Activated CD8-positive, alpha-beta memory T cell treated with anti-CD3 and anti-CD28 coated beads for 48 hours (primary cell): Measurements from ENCODE around the gene MATCAP1.

Experiments
- DNase-seq, 3 experiments: peaks; one replicate each; pipeline ENCODE4 v3.0.0-alpha.2; 2020; ENCODE audit warnings: low read depth in 2 of 3, low spot score in 2 of 3

Gene MATCAP1

GRCh38 chr16:67191995-67192681 lies 8.4 kb upstream of the MATCAP1 start, which contains the start of gene E2F4:
E2F4 (plus strand) TSS chr16:67192155; CDS start chr16:67192228, 73 bp downstream.
- DNase-seq: peak; percentile 69 to 81 (median 70)

- no peak for DNase-seq
Observed at GRCh38 chr16:67191411-67191994, 7.7 kb upstream of the MATCAP1 start.

- DNase-seq: no peak
Observed at GRCh38 chr16:67190448-67191399, 7.0 kb upstream of the MATCAP1 start.

- no peak for DNase-seq
Observed at GRCh38 chr16:67190041-67190440, 6.3 kb upstream of the MATCAP1 start, which contains the start of gene EXOC3L1. EXOC3L1 (minus strand) TSS chr16:67190136; CDS start chr16:67189676, 460 bp downstream.

GRCh38 chr16:67188798-67189197 lies 5.0 kb upstream of the MATCAP1 start:
- DNase-seq: no peak

- DNase-seq: no peak
Observed at GRCh38 chr16:67188323-67188722, 4.6 kb upstream of the MATCAP1 start.

- DNase-seq: no peak
Observed at GRCh38 chr16:67187175-67187890, 3.6 kb upstream of the MATCAP1 start.

GRCh38 chr16:67186550-67186950 lies 2.8 kb upstream of the MATCAP1 start:
- DNase-seq: no peak

GRCh38 chr16:67185651-67186134 lies 1.9 kb upstream of the MATCAP1 start:
- no peak for DNase-seq

GRCh38 chr16:67184995-67185650 lies 1.4 kb upstream of the MATCAP1 start:
- DNase-seq: peak; percentile 68 to 82 (median 72)

GRCh38 chr16:67184453-67184994 lies 761 bp upstream of the MATCAP1 start:
- no peak for DNase-seq

GRCh38 chr16:67183284-67183626 lies 508 bp downstream of the MATCAP1 start:
- DNase-seq: no peak

- DNase-seq: no peak
Observed at GRCh38 chr16:67182288-67182687, 1.5 kb downstream of the MATCAP1 start.

- DNase-seq: no peak
Observed at GRCh38 chr16:67181346-67181745, 2.4 kb downstream of the MATCAP1 start.

- no peak for DNase-seq
Observed at GRCh38 chr16:67180166-67180565, 3.6 kb downstream of the MATCAP1 start.

GRCh38 chr16:67179421-67180080 lies 4.2 kb downstream of the MATCAP1 start:
- no peak for DNase-seq

GRCh38 chr16:67177743-67178699 lies 5.7 kb downstream of the MATCAP1 start:
- DNase-seq: no peak

GRCh38 chr16:67176662-67177061 lies 7.1 kb downstream of the MATCAP1 start:
- DNase-seq: no peak
